ENCODE results near the gene TAS1R3.

GRCh38 chr1:1331068-1331965 lies at the start of gene TAS1R3:
- TF ChIP-seq CTCF (IDR thresholded peaks at IDR 0.05), result no peak
- no peak for TF ChIP-seq EP300 (IDR thresholded peaks at IDR 0.05)
- no peak for TF ChIP-seq POLR2A (IDR thresholded peaks at IDR 0.05)
